Neural progenitor cell (in vitro differentiated cells): ENCODE results near the gene ALG6. TPM values are rescaled to one million over a fixed set of nuclear protein-coding genes. Genes with fewer than 3 reads are reported as not detected.

ENCODE experiments used
- DNase-seq: peaks from one replicate; pipeline ENCODE4 v3.0.0-alpha.2; 2016; ENCODE audit warnings: low spot score
- H2AFZ ChIP-seq: fragments of 200-600 bp; sonication (generic); replicated peaks from 2 replicates; pipeline ENCODE4 v1.6.1; 2016; ENCODE audit warnings: antibody characterized with exemption
- H3F3A ChIP-seq: fragments of 200-600 bp; sonication (generic); 2 replicates; pipeline ENCODE4 v1.6.1; 2016; ENCODE audit warnings: antibody characterized with exemption, low read depth
- H3K27ac ChIP-seq: fragments of 200-600 bp; sonication (generic); 2 replicates; pipeline ENCODE4 v1.5.1; 2016; ENCODE audit warnings: mild to moderate bottlenecking
- H3K27me3 ChIP-seq: fragments of 200-600 bp; sonication (generic); 2 replicates; pipeline ENCODE4 v1.6.1; 2016; ENCODE audit warnings: mild to moderate bottlenecking, moderate library complexity
- H3K36me3 ChIP-seq: fragments of 200-600 bp; sonication (generic); 2 replicates; pipeline ENCODE4 v1.5.1; 2016
- H3K4me1 ChIP-seq: fragments of 200-600 bp; sonication (generic); 2 replicates; pipeline ENCODE4 v1.6.1; 2016; ENCODE audit warnings: mixed run types
- H3K4me2 ChIP-seq: fragments of 200-600 bp; sonication (generic); 2 replicates; pipeline ENCODE4 v1.6.1; 2016
- H3K4me3 ChIP-seq: fragments of 200-600 bp; sonication (generic); 2 replicates; pipeline ENCODE4 v1.5.1; 2016
- H3K79me2 ChIP-seq: fragments of 200-600 bp; sonication (generic); 2 replicates; pipeline ENCODE4 v1.6.1; 2016; ENCODE audit warnings: low read depth
- H3K9ac ChIP-seq: fragments of 200-600 bp; sonication (generic); 2 replicates; pipeline ENCODE4 v1.6.1; 2016
- H3K9me3 ChIP-seq: fragments of 200-600 bp; sonication (generic); 2 replicates; pipeline ENCODE4 v1.5.1; 2016; ENCODE audit warnings: low read depth
- H4K20me1 ChIP-seq: fragments of 200-600 bp; sonication (generic); 2 replicates; pipeline ENCODE4 v1.6.1; 2016; ENCODE audit warnings: low read depth
- H3K27ac Mint-ChIP-seq: 3 replicates; pipeline ENCODE4 v1.8.0; 2021; ENCODE audit warnings: mixed read lengths
- H3K27me3 Mint-ChIP-seq: 2 replicates; pipeline ENCODE4 v1.8.0; 2022; ENCODE audit warnings: low read depth, mild to moderate bottlenecking, inconsistent platforms, moderate library complexity, mixed read lengths; ENCODE audit not compliant: insufficient read depth
- H3K36me3 Mint-ChIP-seq: 3 replicates; pipeline ENCODE4 v1.8.0; 2021; ENCODE audit warnings: mixed read lengths
- H3K4me1 Mint-ChIP-seq: 3 replicates; pipeline ENCODE4 v1.8.0; 2021; ENCODE audit warnings: mixed read lengths
- H3K4me3 Mint-ChIP-seq: 3 replicates; pipeline ENCODE4 v1.8.0; 2021; ENCODE audit warnings: mild to moderate bottlenecking, moderate library complexity, mixed read lengths
- H3K9me3 Mint-ChIP-seq: 3 replicates; pipeline ENCODE4 v1.8.0; 2020; ENCODE audit warnings: mixed read lengths
- EZH2 ChIP-seq: fragments of 200-600 bp; sonication (generic); IDR thresholded peaks from 2 replicates; pipeline ENCODE4 v1.6.1; 2017; ENCODE audit warnings: antibody characterized with exemption, mild to moderate bottlenecking, moderate library complexity
- EZH2phosphoT487 ChIP-seq: fragments of 200-600 bp; sonication (generic); IDR thresholded peaks from 2 replicates; pipeline ENCODE4 v1.6.1; 2017; ENCODE audit warnings: antibody characterized with exemption
- total RNA-seq: library from RNA; depleted of rRNA; stranded (reverse); fragments of >200 nt; gene quantifications from 2 replicates; pipeline ENCODE4 v1.2.3, GENCODE V29; 2015; ENCODE audit warnings: low replicate concordance
- TF ChIP-seq, protein P1 (sequence below): fragments of 200-600 bp; sonication (generic); IDR thresholded peaks from 2 replicates; pipeline ENCODE4 v1.5.1; 2017; ENCODE audit warnings: antibody characterized with exemption, mild to moderate bottlenecking

ALG6 gene
- total RNA-seq, 1 donor from 2014 or later = 41.7 TPM

- Mint-ChIP-seq H3K9me3 (peaks cover 5% of the 10 kb centered on the region), H3K27ac (no peak overlapping the region), H3K27me3 (peaks cover 81% of the 10 kb centered on the region), H3K36me3 (no peaks in the 10 kb centered on the region), H3K4me3 (peak overlapping the region; percentile 86), H3K4me1 (peaks cover 23% of the 10 kb centered on the region)
- Histone ChIP-seq H3K27me3 (peaks cover 100% of the 10 kb centered on the region), H3K27ac (no peak overlapping the region), H3K9ac (no peak overlapping the region), H3F3A (peaks cover 74% of the 10 kb centered on the region), H4K20me1 (peaks cover 86% of the 10 kb centered on the region), H3K36me3 (no peaks in the 10 kb centered on the region), H3K4me2 (peak overlapping the region; percentile 74), H3K4me3 (peak overlapping the region; percentile 45), H3K4me1 (peaks cover 22% of the 10 kb centered on the region), H2AFZ (no peak overlapping the region), H3K9me3 (no peaks in the 10 kb centered on the region), H3K79me2 (no peaks in the 10 kb centered on the region)
- TF ChIP-seq EZH2 = peak; percentile 35
- TF ChIP-seq, protein P1, sequence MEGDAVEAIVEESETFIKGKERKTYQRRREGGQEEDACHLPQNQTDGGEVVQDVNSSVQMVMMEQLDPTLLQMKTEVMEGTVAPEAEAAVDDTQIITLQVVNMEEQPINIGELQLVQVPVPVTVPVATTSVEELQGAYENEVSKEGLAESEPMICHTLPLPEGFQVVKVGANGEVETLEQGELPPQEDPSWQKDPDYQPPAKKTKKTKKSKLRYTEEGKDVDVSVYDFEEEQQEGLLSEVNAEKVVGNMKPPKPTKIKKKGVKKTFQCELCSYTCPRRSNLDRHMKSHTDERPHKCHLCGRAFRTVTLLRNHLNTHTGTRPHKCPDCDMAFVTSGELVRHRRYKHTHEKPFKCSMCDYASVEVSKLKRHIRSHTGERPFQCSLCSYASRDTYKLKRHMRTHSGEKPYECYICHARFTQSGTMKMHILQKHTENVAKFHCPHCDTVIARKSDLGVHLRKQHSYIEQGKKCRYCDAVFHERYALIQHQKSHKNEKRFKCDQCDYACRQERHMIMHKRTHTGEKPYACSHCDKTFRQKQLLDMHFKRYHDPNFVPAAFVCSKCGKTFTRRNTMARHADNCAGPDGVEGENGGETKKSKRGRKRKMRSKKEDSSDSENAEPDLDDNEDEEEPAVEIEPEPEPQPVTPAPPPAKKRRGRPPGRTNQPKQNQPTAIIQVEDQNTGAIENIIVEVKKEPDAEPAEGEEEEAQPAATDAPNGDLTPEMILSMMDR = no peak
- TF ChIP-seq EZH2phosphoT487 = peak; percentile 14
- peak; percentile 64 for DNase-seq
These were observed 45.7 kb upstream of the ALG6 start for GRCh38 chr1:63321785-63322113.

- peaks cover 5% of the 10 kb centered on the region for H3K9me3 Mint-ChIP-seq
- TF ChIP-seq EZH2 = peak; percentile 14
- no peak for TF ChIP-seq EZH2phosphoT487
- TF ChIP-seq, protein P1 = no peak
- Histone ChIP-seq H3K79me2 (no peaks in the 10 kb centered on the region), H3K36me3 (no peaks in the 10 kb centered on the region), H3F3A (peaks cover 77% of the 10 kb centered on the region), H3K9ac (no peak within 1 kb of the TSS), H3K27me3 (peaks cover 100% of the 10 kb centered on the region), H3K9me3 (no peaks in the 10 kb centered on the region), H3K4me1 (peaks cover 21% of the 10 kb centered on the region), H3K4me3 (peak within 1 kb of the TSS; percentile 45), H3K4me2 (peak within 1 kb of the TSS; percentile 74), H3K27ac (no peak within 1 kb of the TSS), H2AFZ (peak within 1 kb of the TSS; percentile 81), H4K20me1 (peaks cover 88% of the 10 kb centered on the region)
- no peaks in the 10 kb centered on the region for H3K36me3 Mint-ChIP-seq
- peaks cover 85% of the 10 kb centered on the region for H3K27me3 Mint-ChIP-seq
- H3K4me1 Mint-ChIP-seq = peaks cover 25% of the 10 kb centered on the region
- no peak within 1 kb of the TSS for H3K27ac Mint-ChIP-seq
- peak within 1 kb of the TSS; percentile 89 for H3K4me3 Mint-ChIP-seq
- DNase-seq = peak; percentile 85
These were observed 45.1 kb upstream of the ALG6 start, which contains the start of gene FOXD3 for GRCh38 chr1:63322114-63322943. Gene FOXD3, plus strand, starts transcription at chr1:63322567. Its CDS starts 492 bp downstream, at chr1:63323059.

DNA sequence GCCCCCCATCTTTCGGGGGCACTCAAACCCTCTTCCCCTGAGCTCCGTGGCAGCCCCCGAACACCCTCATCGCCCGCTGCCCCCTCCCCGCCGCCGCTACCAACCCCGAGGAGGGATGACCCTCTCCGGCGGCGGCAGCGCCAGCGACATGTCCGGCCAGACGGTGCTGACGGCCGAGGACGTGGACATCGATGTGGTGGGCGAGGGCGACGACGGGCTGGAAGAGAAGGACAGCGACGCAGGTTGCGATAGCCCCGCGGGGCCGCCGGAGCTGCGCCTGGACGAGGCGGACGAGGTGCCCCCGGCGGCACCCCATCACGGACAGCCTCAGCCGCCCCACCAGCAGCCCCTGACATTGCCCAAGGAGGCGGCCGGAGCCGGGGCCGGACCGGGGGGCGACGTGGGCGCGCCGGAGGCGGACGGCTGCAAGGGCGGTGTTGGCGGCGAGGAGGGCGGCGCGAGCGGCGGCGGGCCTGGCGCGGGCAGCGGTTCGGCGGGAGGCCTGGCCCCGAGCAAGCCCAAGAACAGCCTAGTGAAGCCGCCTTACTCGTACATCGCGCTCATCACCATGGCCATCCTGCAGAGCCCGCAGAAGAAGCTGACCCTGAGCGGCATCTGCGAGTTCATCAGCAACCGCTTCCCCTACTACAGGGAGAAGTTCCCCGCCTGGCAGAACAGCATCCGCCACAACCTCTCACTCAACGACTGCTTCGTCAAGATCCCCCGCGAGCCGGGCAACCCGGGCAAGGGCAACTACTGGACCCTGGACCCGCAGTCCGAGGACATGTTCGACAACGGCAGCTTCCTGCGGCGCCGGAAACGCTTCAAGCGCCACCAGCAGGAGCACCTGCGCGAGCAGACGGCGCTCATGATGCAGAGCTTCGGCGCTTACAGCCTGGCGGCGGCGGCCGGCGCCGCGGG lies 44.2 kb upstream of the ALG6 start:
- Histone ChIP-seq H3F3A (peaks cover 71% of the 10 kb centered on the region), H2AFZ (peak overlapping the region; percentile 81), H3K79me2 (no peaks in the 10 kb centered on the region), H3K36me3 (no peaks in the 10 kb centered on the region), H3K9me3 (no peaks in the 10 kb centered on the region), H3K27ac (no peak overlapping the region), H3K4me3 (peak overlapping the region; percentile 45), H3K4me1 (peaks cover 13% of the 10 kb centered on the region), H3K9ac (no peak overlapping the region), H3K27me3 (peaks cover 100% of the 10 kb centered on the region), H3K4me2 (peak overlapping the region; percentile 74), H4K20me1 (peaks cover 86% of the 10 kb centered on the region)
- DNase-seq = peak; percentile 61
- peaks cover 86% of the 10 kb centered on the region for H3K27me3 Mint-ChIP-seq
- H3K4me3 Mint-ChIP-seq = peak overlapping the region; percentile 82
- no peaks in the 10 kb centered on the region for H3K36me3 Mint-ChIP-seq
- TF ChIP-seq, protein P1 = no peak
- peak; percentile 98 for TF ChIP-seq EZH2phosphoT487
- peak; percentile 97 for TF ChIP-seq EZH2
- peaks cover 20% of the 10 kb centered on the region for H3K4me1 Mint-ChIP-seq
- no peak overlapping the region for H3K27ac Mint-ChIP-seq
- H3K9me3 Mint-ChIP-seq = peaks cover 4% of the 10 kb centered on the region
